ENCODE results near the gene ADD3. TPM values are rescaled to one million over a fixed set of nuclear protein-coding genes. Genes with fewer than 3 reads are reported as not detected.

Gene ADD3
- total and polyA plus RNA-seq, 11 donors, result 28.8 to 659 (median 97.1) TPM

DNA sequence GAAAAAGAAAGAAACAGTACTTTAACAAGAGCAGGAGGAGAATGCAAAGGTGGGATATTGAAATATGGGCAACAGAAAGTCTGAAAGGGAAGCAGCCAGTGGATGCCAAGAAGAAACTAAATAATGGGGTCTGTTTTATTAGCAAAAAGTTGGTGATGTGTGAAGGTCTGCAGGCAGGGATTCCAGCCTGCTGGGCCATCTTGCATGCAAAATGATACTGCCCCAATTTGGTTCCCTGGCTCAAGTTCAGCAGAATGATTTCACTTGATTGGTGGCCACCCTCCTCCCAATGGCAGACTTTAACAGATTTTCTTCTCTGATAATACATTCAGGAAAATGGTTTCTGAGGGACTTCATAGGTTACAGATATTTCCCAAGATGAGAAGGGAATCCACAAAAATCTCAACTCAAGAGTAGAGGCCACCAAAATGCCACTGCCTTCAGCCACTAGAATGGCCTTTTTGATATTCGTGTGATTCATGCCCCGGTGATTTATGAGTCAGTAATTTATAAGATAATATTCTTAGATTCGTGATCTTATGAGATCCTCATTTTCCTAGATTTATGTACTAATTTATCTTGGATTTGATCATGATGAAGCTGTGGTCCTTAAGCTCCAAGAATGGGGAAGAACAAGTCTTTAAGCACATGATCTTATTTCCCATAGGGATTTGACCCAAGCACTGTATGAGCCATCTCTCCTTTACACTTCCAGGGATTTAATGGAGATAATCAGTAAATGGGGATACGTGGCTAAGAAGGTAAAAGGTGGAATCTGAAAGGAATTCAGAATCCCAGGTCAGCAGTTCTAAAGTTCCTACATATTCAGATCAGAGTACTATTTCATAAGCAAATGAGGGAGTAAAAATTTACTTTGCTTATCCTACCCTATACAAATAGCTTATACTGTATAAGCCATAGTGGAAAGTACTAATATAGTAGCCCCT is 32.3 kb upstream of the ADD3 start:
- intact Hi-C loops (cut with DNase I), result loop anchor here in 6 of 10 donors (5.0 to 10.0 kb wide), 4 partner anchors 43 to 152 kb away; no protein-coding TSS in a partner anchor

DNA sequence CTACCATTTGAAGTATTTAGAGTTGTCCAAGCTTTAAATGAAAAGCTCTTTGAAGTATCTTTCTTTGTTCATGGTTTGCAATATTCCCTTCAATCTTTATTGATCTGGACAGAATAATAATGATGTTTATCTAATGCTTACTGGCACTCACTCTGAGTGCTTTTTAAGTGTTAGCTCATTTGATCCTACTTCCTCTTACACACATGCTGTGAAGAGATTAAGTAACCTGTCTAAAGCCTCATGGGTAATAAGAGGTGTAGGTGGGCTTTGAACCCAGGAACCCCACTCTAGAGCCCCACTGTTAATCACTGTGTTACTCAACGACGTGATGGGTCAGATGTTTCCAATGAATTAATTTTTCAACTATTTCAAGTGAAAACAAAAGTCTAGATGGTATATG is 31.1 kb upstream of the ADD3 start:
- Histone ChIP-seq H3K4me1 (peaks cover 0 to 39% (median 12%) of the 10 kb centered on the region in 12 donors), H3K27me3 (no peaks in the 10 kb centered on the region), H3K9me3 (no peaks in the 10 kb centered on the region), H3K27ac (peak overlapping the region in 1 of 12 donors; percentile 41), H3K4me3 (no peak overlapping the region), H3K36me3 (no peaks in the 10 kb centered on the region)
- intact Hi-C loops (cut with DNase I), result loop anchor here in 6 of 10 donors (5.0 to 10.0 kb wide), 4 partner anchors 44 to 151 kb away; no protein-coding TSS in a partner anchor
- TF ChIP-seq, protein P1, sequence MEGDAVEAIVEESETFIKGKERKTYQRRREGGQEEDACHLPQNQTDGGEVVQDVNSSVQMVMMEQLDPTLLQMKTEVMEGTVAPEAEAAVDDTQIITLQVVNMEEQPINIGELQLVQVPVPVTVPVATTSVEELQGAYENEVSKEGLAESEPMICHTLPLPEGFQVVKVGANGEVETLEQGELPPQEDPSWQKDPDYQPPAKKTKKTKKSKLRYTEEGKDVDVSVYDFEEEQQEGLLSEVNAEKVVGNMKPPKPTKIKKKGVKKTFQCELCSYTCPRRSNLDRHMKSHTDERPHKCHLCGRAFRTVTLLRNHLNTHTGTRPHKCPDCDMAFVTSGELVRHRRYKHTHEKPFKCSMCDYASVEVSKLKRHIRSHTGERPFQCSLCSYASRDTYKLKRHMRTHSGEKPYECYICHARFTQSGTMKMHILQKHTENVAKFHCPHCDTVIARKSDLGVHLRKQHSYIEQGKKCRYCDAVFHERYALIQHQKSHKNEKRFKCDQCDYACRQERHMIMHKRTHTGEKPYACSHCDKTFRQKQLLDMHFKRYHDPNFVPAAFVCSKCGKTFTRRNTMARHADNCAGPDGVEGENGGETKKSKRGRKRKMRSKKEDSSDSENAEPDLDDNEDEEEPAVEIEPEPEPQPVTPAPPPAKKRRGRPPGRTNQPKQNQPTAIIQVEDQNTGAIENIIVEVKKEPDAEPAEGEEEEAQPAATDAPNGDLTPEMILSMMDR (IDR thresholded peaks at IDR 0.05), result no peak
- TF ChIP-seq POLR2A (IDR thresholded peaks at IDR 0.05), result no peak
- 84 to 90% (median 84%) methylated on average over 2 of the region's 2 CpGs for WGBS, 4 donors
- no peak for ATAC-seq
- no peak for DNase-seq

More for the DNA sequence above, 32.3 kb upstream of the ADD3 start:
- no peaks in the 10 kb centered on the region for H3K9me3 ChIP-seq
- ATAC-seq, result no peak
- H3K4me1 ChIP-seq, result peaks cover 0 to 31% (median 10%) of the 10 kb centered on the region in 12 donors
- H3K27me3 ChIP-seq, result no peaks in the 10 kb centered on the region
- no peak for TF ChIP-seq POLR2A (IDR thresholded peaks at IDR 0.05)
- TF ChIP-seq, protein P1 (IDR thresholded peaks at IDR 0.05), result no peak
- H3K27ac ChIP-seq, result no peak overlapping the region
- H3K4me3 ChIP-seq, result no peak overlapping the region
- DNase-seq, result no peak
- no peaks in the 10 kb centered on the region for H3K36me3 ChIP-seq
- 84 to 95% (median 94%) methylated on average over 4 of the region's 4 CpGs for WGBS, 4 donors

DNA sequence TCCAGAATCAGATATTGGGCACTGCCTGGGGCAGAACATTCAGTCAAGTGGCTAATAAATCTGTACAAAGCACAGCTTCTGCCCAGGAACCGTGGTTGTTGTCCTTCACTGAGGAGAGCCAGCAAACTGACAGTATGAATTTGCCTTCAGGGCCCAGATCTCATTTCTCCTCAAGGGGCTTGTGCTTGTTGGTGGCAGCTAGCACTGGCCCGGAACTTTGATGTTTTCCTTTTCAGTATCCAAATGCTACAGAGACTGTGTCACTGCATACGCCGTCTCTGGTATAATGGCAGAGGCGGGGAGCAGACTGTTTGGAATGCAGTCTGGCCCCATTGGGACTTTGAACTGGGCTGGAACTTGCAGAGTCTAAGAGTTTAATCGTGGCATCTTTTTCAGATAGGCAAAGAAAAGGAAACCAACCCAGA is 30.4 kb upstream of the ADD3 start:
- H3K4me1 ChIP-seq, result peaks cover 0 to 46% (median 16%) of the 10 kb centered on the region in 12 donors
- H3K9me3 ChIP-seq, result no peaks in the 10 kb centered on the region
- TF ChIP-seq, protein P1 (IDR thresholded peaks at IDR 0.05), result no peak
- no peak for TF ChIP-seq POLR2A (IDR thresholded peaks at IDR 0.05)
- peak overlapping the region in 1 of 12 donors; percentile 8 for H3K4me3 ChIP-seq
- DNase-seq (peak in 3 of 5 donors; percentile 33 to 52 (median 47)), ATAC-seq (peak in 3 of 4 donors; percentile 56 to 85 (median 78))
- intact Hi-C loops (cut with DNase I), result loop anchor here in 6 of 10 donors (5.0 to 10.0 kb wide), 4 partner anchors 45 to 150 kb away; no protein-coding TSS in a partner anchor
- H3K27ac ChIP-seq, result peak overlapping the region in 7 of 12 donors; percentile 18 to 53 (median 41)
- no peaks in the 10 kb centered on the region for H3K36me3 ChIP-seq
- H3K27me3 ChIP-seq, result no peaks in the 10 kb centered on the region
- WGBS, 4 donors, result 63 to 73% (median 66%) methylated on average over 6 of the region's 6 CpGs

DNA sequence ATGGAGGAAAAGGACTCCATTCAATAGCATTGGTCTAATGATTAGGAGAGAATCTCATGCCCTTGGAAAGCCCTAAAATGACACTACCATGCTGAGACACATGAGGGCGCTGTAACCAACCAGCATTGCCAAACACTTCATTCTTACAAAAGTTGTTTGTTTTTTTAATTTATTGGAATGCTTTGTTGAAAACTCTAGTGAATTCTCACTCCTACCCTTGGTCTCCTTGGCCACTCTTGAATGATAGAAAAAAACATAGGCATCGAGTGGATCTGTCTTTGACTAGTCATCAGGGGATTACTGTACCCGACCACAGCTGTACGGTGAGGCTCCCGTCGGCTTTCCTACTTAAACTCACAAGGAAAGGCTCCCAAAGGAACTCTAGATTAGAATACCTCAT is 29.3 kb upstream of the ADD3 start:
- Histone ChIP-seq H3K9me3 (no peaks in the 10 kb centered on the region), H3K36me3 (no peaks in the 10 kb centered on the region), H3K4me1 (peaks cover 0 to 50% (median 21%) of the 10 kb centered on the region in 12 donors), H3K27me3 (no peaks in the 10 kb centered on the region), H3K27ac (peak overlapping the region in 9 of 12 donors; percentile 2 to 45 (median 28)), H3K4me3 (peak overlapping the region in 1 of 12 donors; percentile 3)
- 56 to 61% (median 59%) methylated on average over 6 of the region's 6 CpGs for WGBS, 4 donors
- DNase-seq, result peak in 3 of 5 donors; percentile 34 to 40 (median 40)
- peak in 3 of 4 donors; percentile 29 to 65 (median 57) for ATAC-seq
- intact Hi-C loops (cut with DNase I), result loop anchor here in 6 of 10 donors (5.0 to 10.0 kb wide), 4 partner anchors 46 to 149 kb away; no protein-coding TSS in a partner anchor
- TF ChIP-seq, protein P1 (IDR thresholded peaks at IDR 0.05), result peak; percentile 62 to 87 (median 79)
- TF ChIP-seq POLR2A (IDR thresholded peaks at IDR 0.05), result no peak

Measured in heart left ventricle (tissue), 16 donors.